GM12878 (cell line): ENCODE measurements around the gene FSIP1. TPM values are rescaled to one million over a fixed set of nuclear protein-coding genes. Genes with fewer than 3 reads are reported as not detected.

Source experiments
- ATAC-seq: fragments of 200-7000 bp; cut with Tn5 transposase; 3 replicates; pipeline ENCODE4 v1.9.1; 2020; ENCODE audit warnings: mild to moderate bottlenecking, moderate library complexity
- BruUV-seq: library from RNA; stranded (reverse); fragments of 400-500 nt; replicated peaks from 2 replicates; lab custom pipeline; 2021; lab: Mats Ljungman, UMichigan
- CTCF ChIA-PET: fragments of 300-600 bp; sonication (Branson Sonifier 250); formaldehyde crosslinking; extraction: SDS; loops from one replicate; lab custom pipeline; 2021; ENCODE audit warnings: inconsistent platforms; lab: Yijun Ruan, JAX
- POLR2A ChIA-PET: fragments of 350-600 bp; formaldehyde crosslinking; extraction: SDS; loops from one replicate; lab custom pipeline; 2021; ENCODE audit warnings: inconsistent platforms; lab: Charles Lee
- RAD21 ChIA-PET: fragments of 300-600 bp; sonication (Branson Sonifier 250); formaldehyde crosslinking; loops from one replicate; lab custom pipeline; 2023; ENCODE audit warnings: antibody characterized with exemption; ENCODE audit not compliant: unreplicated experiment; lab: Charles Lee
- SMC1A ChIA-PET: fragments of 300-600 bp; sonication (Branson Sonifier 250); formaldehyde crosslinking; loops from one replicate; lab custom pipeline; 2023; ENCODE audit not compliant: unreplicated experiment, uncharacterized antibody; lab: Charles Lee
- DNase-seq: peaks from one replicate; pipeline ENCODE4 v3.0.0-alpha.2; 2011; ENCODE audit warnings: low read depth, low spot score
- FAIRE-seq: peaks from 3 replicates; lab custom pipeline; 2011; peaks lifted over from hg19 to GRCh38; lab: Jason Lieb, UNC
- H2AFZ ChIP-seq: 2 replicates; pipeline ENCODE4 v1.6.0; 2011; ENCODE audit warnings: low read depth, low read length, control low read depth; ENCODE audit not compliant: control insufficient read depth
- H3K27ac ChIP-seq: 2 replicates; pipeline ENCODE4 v1.5.1; 2011; ENCODE audit warnings: control low read depth; ENCODE audit not compliant: control insufficient read depth, insufficient read depth
- H3K27me3 ChIP-seq, 2 experiments: replicated peaks in 1 of 2; 2 replicates each; pipeline versions ENCODE4 v1.6.0 to v1.6.1; 2011; ENCODE audit warnings: low read length in 1 of 2; ENCODE audit not compliant: control insufficient read depth in 2 of 2, insufficient read depth in 2 of 2
- H3K36me3 ChIP-seq, 2 experiments: 2 replicates each; pipeline ENCODE4 v1.5.1; 2011; ENCODE audit warnings: low read length in 1 of 2; ENCODE audit not compliant: control insufficient read depth in 2 of 2, insufficient read depth in 2 of 2
- H3K4me1 ChIP-seq: 2 replicates; pipeline ENCODE4 v1.6.1; 2011; ENCODE audit warnings: mild to moderate bottlenecking, low read length, moderate library complexity, mixed read lengths; ENCODE audit not compliant: control insufficient read depth, insufficient read depth
- H3K4me2 ChIP-seq: 2 replicates; pipeline ENCODE4 v1.6.0; 2011; ENCODE audit warnings: control low read depth; ENCODE audit not compliant: control insufficient read depth, insufficient read depth
- H3K4me3 ChIP-seq: fragments of 200-600 bp; sonication (generic); 2 replicates; pipeline ENCODE4 v1.5.1; 2016
- H3K79me2 ChIP-seq: 2 replicates; pipeline ENCODE4 v1.6.0; 2011; ENCODE audit warnings: low read length; ENCODE audit not compliant: control insufficient read depth, insufficient read depth
- H3K9ac ChIP-seq: 2 replicates; pipeline ENCODE4 v1.8.0; 2011; ENCODE audit warnings: low read length, control low read depth, mixed read lengths; ENCODE audit not compliant: control insufficient read depth, insufficient read depth
- H3K9me3 ChIP-seq: replicated peaks from 3 replicates; pipeline ENCODE4 v1.5.1; 2011; ENCODE audit warnings: mild to moderate bottlenecking, low read length; ENCODE audit not compliant: control insufficient read depth, insufficient read depth
- H4K20me1 ChIP-seq: 2 replicates; pipeline ENCODE4 v1.6.0; 2011; ENCODE audit not compliant: control insufficient read depth, insufficient read depth
- GATAD2B ChIP-seq: fragments of 450-650 bp; conservative IDR thresholded peaks from 2 replicates; pipeline ENCODE4 v1.6.1; 2017; ENCODE audit warnings: low read depth, mild to moderate bottlenecking, moderate library complexity
- HDGF ChIP-seq: fragments of 450-650 bp; IDR thresholded peaks from 2 replicates; pipeline ENCODE4 v1.6.1; 2016; ENCODE audit warnings: antibody characterized with exemption
- LARP7 ChIP-seq: fragments of 450-650 bp; IDR thresholded peaks from 2 replicates; pipeline ENCODE4 v1.6.1; 2017; ENCODE audit warnings: mild to moderate bottlenecking
- MEF2A ChIP-seq: IDR thresholded peaks from 2 replicates; pipeline ENCODE4 v1.6.1; 2011; ENCODE audit warnings: low read depth, mild to moderate bottlenecking, low read length, moderate library complexity; ENCODE audit not compliant: insufficient read depth
- PAX5 ChIP-seq: IDR thresholded peaks from 2 replicates; pipeline ENCODE4 v1.6.1; 2011; ENCODE audit warnings: low read depth, low read length, borderline replicate concordance
- RAD21 ChIP-seq: IDR thresholded peaks from 2 replicates; pipeline ENCODE4 v1.6.1; 2011; ENCODE audit warnings: mild to moderate bottlenecking, low read depth, low read length, moderate library complexity; ENCODE audit not compliant: insufficient read depth
- TCF3 ChIP-seq: IDR thresholded peaks from 2 replicates; pipeline ENCODE4 v1.6.1; 2012; ENCODE audit warnings: low read depth, mild to moderate bottlenecking, low read length, borderline replicate concordance; ENCODE audit not compliant: insufficient read depth
- WGBS: methylation state at CpG from one replicate; pipeline ENCODE4 v1.1.6; 2016; ENCODE audit warnings: low lambda C conversion rate; ENCODE audit not compliant: insufficient replicate concordance, insufficient coverage; ENCODE audit errors: missing lambda C conversion rate; 5-methylcytosine and 5-hydroxymethylcytosine counted together
- in situ Hi-C: fragments of 300-500 bp; cut with MboI; formaldehyde crosslinking; loops from 9 replicates; pipeline ENCODE4 v1.14.3; 2018; ENCODE audit warnings: mixed read lengths
- intact Hi-C: fragments of 100-400 bp; cut with micrococcal nuclease; formaldehyde crosslinking; loops from one replicate; pipeline ENCODE4 v1.14.2; 2022; ENCODE audit not compliant: unreplicated experiment
- polyA plus RNA-seq, 11 experiments: library from polyadenylated mRNA; depleted of rRNA in 4 of 11; unstranded in 6 of 11; stranded (reverse) in 5 of 11; fragments of >200 nt; fragmentation: Nextera tagmentation in 4 of 11; fragmentation: Illumina TruSeq in 1 of 11; extraction: Ambion mirVana in 4 of 11; extraction: Trizol in 1 of 11; gene quantifications; 1 replicate in 1 of 11; 2 replicates in 10 of 11; pipeline versions ENCODE4 v1.2.1 to v1.2.3, GENCODE V29; 2011 to 2016; ENCODE audit warnings: inconsistent platforms in 2 of 11, missing spikeins in 2 of 11, low read depth in 1 of 11
- total RNA-seq, 4 experiments: library from RNA; depleted of rRNA in 3 of 4; stranded (reverse); fragments of >200 nt in 3 of 4; fragmentation: Illumina TruSeq in 1 of 4; extraction: Trizol in 1 of 4; gene quantifications; 2 replicates each; pipeline versions ENCODE4 v1.2.1 to v1.2.3, GENCODE V29; 2013 to 2021
- TF ChIP-seq, protein P1 (sequence below): fragments of 450-650 bp; formaldehyde crosslinking; IDR thresholded peaks from 2 replicates; pipeline ENCODE4 v1.4.0; 2020; ENCODE audit warnings: mild to moderate bottlenecking, moderate library complexity
- TF ChIP-seq, protein P2 (sequence below): IDR thresholded peaks from 2 replicates; pipeline ENCODE4 v1.6.1; 2011; ENCODE audit warnings: borderline replicate concordance, low read depth, mild to moderate bottlenecking, moderate library complexity, low read length; ENCODE audit not compliant: insufficient read depth, poor library complexity, severe bottlenecking
- TF ChIP-seq, protein P3 (sequence below): IDR thresholded peaks from 2 replicates; pipeline ENCODE4 v1.6.1; 2011; ENCODE audit warnings: low read depth, low read length, improper control_type of control experiment, borderline replicate concordance
- TF ChIP-seq, protein P4 (sequence below): IDR thresholded peaks from 2 replicates; pipeline ENCODE4 v1.6.1; 2011; ENCODE audit warnings: mild to moderate bottlenecking, low read depth, low read length, moderate library complexity; ENCODE audit not compliant: insufficient replicate concordance
- TF ChIP-seq, protein P5 (sequence below): fragments of 450-650 bp; IDR thresholded peaks from 2 replicates; pipeline ENCODE4 v1.6.1; 2017; ENCODE audit warnings: mild to moderate bottlenecking, moderate library complexity

The FSIP1 gene
- total and polyA plus RNA-seq, 10 of the 15 experiments (the other 5 are each of a cell fraction or from before 2014, with no cell fraction given): 0.15 to 0.67 (median 0.35) TPM

DNA sequence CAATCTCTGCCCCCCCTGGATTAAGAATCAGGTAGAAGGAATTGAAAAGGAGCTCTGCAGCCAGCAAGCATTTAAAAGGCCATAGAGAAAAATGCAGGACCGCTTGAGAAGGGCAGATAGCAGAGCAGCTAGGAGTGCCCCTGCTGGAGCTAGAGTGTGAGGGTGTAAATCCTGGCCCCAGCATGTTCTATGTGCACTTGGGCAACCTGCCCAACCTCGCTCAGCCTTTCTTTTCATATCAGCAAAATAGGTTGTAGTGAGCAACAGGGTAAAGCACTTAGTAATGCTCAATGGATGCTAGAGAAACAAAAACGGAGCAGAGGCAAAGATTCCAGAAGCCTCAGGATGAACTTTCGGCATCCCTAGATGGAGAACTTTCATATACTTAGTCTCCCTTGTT, 226.8 kb downstream of the FSIP1 start:
- Histone ChIP-seq H3K27me3 (no peaks in the 10 kb centered on the region), H2AFZ (no peak overlapping the region), H3K36me3 (no peaks in the 10 kb centered on the region), H3K4me2 (no peak overlapping the region), H3K79me2 (no peaks in the 10 kb centered on the region), H4K20me1 (no peaks in the 10 kb centered on the region), H3K27ac (no peak overlapping the region), H3K4me1 (peaks cover 20% of the 10 kb centered on the region), H3K4me3 (no peak overlapping the region), H3K9me3 (no peaks in the 10 kb centered on the region), H3K9ac (no peak overlapping the region)
- ChIA-PET CTCF (interaction anchor here (0.8 to 0.9 kb wide), 2 partner anchors 13 to 24 kb away, joined by 3 to 4 read pairs; no protein-coding TSS in a partner anchor), POLR2A (interaction anchor here (0.6 kb wide), 1 partner anchor 1118 kb away, joined by 6 read pairs; no protein-coding TSS in a partner anchor), RAD21 (no interaction called here), SMC1A (interaction anchor here (2.1 kb wide), 1 partner anchor 22 kb away, joined by 5 read pairs; no protein-coding TSS in a partner anchor)
- FAIRE-seq (no peak), ATAC-seq (no peak), DNase-seq (no peak)
- 15% methylated on average over 4 of the region's 4 CpGs for WGBS
- intact Hi-C loops: no loop called here
- in situ Hi-C loops: no loop called here
- no TSS peak for BruUV-seq
- no peak for TF ChIP-seq GATAD2B
- TF ChIP-seq, protein P1, sequence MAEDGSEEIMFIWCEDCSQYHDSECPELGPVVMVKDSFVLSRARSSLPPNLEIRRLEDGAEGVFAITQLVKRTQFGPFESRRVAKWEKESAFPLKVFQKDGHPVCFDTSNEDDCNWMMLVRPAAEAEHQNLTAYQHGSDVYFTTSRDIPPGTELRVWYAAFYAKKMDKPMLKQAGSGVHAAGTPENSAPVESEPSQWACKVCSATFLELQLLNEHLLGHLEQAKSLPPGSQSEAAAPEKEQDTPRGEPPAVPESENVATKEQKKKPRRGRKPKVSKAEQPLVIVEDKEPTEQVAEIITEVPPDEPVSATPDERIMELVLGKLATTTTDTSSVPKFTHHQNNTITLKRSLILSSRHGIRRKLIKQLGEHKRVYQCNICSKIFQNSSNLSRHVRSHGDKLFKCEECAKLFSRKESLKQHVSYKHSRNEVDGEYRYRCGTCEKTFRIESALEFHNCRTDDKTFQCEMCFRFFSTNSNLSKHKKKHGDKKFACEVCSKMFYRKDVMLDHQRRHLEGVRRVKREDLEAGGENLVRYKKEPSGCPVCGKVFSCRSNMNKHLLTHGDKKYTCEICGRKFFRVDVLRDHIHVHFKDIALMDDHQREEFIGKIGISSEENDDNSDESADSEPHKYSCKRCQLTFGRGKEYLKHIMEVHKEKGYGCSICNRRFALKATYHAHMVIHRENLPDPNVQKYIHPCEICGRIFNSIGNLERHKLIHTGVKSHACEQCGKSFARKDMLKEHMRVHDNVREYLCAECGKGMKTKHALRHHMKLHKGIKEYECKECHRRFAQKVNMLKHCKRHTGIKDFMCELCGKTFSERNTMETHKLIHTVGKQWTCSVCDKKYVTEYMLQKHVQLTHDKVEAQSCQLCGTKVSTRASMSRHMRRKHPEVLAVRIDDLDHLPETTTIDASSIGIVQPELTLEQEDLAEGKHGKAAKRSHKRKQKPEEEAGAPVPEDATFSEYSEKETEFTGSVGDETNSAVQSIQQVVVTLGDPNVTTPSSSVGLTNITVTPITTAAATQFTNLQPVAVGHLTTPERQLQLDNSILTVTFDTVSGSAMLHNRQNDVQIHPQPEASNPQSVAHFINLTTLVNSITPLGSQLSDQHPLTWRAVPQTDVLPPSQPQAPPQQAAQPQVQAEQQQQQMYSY (CRISPR knock-in tag): no peak
- TF ChIP-seq, protein P2, sequence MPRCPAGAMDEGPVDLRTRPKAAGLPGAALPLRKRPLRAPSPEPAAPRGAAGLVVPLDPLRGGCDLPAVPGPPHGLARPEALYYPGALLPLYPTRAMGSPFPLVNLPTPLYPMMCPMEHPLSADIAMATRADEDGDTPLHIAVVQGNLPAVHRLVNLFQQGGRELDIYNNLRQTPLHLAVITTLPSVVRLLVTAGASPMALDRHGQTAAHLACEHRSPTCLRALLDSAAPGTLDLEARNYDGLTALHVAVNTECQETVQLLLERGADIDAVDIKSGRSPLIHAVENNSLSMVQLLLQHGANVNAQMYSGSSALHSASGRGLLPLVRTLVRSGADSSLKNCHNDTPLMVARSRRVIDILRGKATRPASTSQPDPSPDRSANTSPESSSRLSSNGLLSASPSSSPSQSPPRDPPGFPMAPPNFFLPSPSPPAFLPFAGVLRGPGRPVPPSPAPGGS: no peak
- TF ChIP-seq, protein P3, sequence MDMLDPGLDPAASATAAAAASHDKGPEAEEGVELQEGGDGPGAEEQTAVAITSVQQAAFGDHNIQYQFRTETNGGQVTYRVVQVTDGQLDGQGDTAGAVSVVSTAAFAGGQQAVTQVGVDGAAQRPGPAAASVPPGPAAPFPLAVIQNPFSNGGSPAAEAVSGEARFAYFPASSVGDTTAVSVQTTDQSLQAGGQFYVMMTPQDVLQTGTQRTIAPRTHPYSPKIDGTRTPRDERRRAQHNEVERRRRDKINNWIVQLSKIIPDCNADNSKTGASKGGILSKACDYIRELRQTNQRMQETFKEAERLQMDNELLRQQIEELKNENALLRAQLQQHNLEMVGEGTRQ: no peak
- TF ChIP-seq, protein P4, sequence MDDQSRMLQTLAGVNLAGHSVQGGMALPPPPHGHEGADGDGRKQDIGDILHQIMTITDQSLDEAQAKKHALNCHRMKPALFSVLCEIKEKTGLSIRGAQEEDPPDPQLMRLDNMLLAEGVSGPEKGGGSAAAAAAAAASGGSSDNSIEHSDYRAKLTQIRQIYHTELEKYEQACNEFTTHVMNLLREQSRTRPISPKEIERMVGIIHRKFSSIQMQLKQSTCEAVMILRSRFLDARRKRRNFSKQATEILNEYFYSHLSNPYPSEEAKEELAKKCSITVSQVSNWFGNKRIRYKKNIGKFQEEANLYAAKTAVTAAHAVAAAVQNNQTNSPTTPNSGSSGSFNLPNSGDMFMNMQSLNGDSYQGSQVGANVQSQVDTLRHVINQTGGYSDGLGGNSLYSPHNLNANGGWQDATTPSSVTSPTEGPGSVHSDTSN: no peak
- TF ChIP-seq, protein P5, sequence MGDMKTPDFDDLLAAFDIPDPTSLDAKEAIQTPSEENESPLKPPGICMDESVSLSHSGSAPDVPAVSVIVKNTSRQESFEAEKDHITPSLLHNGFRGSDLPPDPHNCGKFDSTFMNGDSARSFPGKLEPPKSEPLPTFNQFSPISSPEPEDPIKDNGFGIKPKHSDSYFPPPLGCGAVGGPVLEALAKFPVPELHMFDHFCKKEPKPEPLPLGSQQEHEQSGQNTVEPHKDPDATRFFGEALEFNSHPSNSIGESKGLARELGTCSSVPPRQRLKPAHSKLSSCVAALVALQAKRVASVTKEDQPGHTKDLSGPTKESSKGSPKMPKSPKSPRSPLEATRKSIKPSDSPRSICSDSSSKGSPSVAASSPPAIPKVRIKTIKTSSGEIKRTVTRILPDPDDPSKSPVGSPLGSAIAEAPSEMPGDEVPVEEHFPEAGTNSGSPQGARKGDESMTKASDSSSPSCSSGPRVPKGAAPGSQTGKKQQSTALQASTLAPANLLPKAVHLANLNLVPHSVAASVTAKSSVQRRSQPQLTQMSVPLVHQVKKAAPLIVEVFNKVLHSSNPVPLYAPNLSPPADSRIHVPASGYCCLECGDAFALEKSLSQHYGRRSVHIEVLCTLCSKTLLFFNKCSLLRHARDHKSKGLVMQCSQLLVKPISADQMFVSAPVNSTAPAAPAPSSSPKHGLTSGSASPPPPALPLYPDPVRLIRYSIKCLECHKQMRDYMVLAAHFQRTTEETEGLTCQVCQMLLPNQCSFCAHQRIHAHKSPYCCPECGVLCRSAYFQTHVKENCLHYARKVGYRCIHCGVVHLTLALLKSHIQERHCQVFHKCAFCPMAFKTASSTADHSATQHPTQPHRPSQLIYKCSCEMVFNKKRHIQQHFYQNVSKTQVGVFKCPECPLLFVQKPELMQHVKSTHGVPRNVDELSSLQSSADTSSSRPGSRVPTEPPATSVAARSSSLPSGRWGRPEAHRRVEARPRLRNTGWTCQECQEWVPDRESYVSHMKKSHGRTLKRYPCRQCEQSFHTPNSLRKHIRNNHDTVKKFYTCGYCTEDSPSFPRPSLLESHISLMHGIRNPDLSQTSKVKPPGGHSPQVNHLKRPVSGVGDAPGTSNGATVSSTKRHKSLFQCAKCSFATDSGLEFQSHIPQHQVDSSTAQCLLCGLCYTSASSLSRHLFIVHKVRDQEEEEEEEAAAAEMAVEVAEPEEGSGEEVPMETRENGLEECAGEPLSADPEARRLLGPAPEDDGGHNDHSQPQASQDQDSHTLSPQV: no peak
- no peak for TF ChIP-seq HDGF
- no peak for TF ChIP-seq LARP7
- TF ChIP-seq PAX5: no peak
- TF ChIP-seq RAD21: no peak
- TF ChIP-seq MEF2A: no peak
- no peak for TF ChIP-seq TCF3
